GM21515 (cell line): ENCODE measurements around the gene BPIFB2.
"Not testable (repeated sequence)": the region's sequence is repeated elsewhere in the genome, so short reads cannot be mapped to it uniquely, and the experiment has no call there.

Experiments
- ATAC-seq: cut with Tn5 transposase; IDR thresholded peaks from one replicate; pipeline ENCODE4 v1.9.1; 2021; ENCODE audit not compliant: unreplicated experiment

Gene BPIFB2

GRCh38 chr20:33007376-33008335, at the start of gene BPIFB2:
Gene BPIFB2 (plus strand): TSS chr20:33007704. CDS start chr20:33008575, 871 bp downstream.
- no peak for ATAC-seq

DNA sequence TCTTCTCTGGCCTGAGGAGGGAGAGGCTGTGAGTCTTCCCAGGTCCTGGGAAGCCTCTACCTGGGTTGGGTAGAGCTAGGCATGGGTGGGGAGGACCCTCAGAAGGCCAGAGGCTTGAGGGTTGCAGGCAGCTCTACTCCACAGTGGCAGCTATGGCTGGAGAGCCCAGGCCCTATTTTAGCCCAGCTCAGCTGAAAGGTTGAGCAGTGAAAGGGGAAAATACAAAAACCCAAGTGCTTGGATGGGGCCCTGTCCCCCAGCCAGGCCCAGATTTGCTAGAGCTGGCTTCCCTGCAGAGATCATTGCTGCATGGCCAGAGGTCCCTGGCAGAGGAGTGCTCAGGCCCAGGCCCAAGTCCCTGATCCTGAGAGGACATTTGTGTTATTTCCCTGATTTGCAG, 48.9 kb upstream of the BPIFB2 start:
- ATAC-seq: no peak

GRCh38 chr20:32959351-32960221, 47.9 kb upstream of the BPIFB2 start:
- no peak for ATAC-seq

DNA sequence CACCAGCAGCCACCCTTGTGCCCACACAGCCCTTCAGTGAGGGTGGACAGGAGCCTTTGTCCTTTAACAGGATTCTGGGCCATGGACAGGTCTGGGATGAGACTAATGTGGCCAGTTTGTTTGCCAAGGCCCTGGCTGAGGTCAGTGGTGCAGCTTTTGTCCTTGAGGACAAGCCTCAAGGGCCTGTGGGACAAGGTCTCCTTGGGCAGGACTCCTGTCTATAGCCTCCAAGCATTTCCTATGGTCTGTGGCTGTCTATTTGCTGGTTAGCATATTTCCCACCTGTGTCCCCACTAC, 47.3 kb upstream of the BPIFB2 start:
- no peak for ATAC-seq

- no peak for ATAC-seq
These were observed 46.4 kb upstream of the BPIFB2 start for GRCh38 chr20:32960849-32961731.

DNA sequence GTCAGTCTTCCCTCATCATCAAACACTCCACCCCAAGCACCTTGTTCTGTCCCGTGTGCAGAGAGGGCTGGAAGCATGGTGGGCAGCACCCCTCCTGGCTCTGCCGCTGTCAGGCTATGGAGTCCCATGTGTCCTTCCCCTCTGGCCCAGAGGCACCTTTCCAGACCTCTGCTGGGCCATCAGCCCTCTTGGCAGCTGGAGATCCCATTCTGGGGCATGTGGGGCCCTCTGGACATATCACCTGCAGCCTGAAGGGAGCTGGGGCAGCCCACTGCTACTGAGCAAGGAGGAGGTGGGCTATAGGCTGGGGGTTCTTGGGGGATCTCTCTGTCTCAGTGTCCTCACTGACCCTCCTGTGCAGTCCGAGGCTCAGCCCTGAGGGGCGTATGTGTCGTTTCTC, 45.5 kb upstream of the BPIFB2 start:
- no peak for ATAC-seq

GRCh38 chr20:32962646-32963045, 44.9 kb upstream of the BPIFB2 start:
- not testable (repeated sequence) for ATAC-seq

- ATAC-seq: no peak
These were observed 44.3 kb upstream of the BPIFB2 start for GRCh38 chr20:32963176-32963575.

- no peak for ATAC-seq
These were observed 42.9 kb upstream of the BPIFB2 start for GRCh38 chr20:32964575-32964974.

DNA sequence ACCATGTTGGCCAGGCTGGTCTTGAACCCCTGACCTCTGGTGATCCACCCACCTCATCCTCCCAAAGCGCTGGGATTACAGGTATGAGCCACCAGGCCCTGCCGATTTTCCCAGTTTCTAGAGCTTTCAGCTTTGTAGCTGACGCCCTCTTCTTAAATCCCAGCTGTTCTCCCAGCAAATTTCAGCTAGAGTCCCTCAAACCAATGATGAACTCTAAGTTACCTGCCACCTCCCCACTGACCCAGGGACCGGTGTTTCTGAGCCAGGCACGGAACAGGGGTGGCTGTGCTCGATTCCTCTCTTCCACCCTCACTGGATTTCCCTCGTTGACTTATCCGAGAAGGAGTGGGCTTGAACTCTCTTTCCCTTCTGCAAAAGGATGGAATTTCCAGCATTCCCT, 42.4 kb upstream of the BPIFB2 start:
- no peak for ATAC-seq

DNA sequence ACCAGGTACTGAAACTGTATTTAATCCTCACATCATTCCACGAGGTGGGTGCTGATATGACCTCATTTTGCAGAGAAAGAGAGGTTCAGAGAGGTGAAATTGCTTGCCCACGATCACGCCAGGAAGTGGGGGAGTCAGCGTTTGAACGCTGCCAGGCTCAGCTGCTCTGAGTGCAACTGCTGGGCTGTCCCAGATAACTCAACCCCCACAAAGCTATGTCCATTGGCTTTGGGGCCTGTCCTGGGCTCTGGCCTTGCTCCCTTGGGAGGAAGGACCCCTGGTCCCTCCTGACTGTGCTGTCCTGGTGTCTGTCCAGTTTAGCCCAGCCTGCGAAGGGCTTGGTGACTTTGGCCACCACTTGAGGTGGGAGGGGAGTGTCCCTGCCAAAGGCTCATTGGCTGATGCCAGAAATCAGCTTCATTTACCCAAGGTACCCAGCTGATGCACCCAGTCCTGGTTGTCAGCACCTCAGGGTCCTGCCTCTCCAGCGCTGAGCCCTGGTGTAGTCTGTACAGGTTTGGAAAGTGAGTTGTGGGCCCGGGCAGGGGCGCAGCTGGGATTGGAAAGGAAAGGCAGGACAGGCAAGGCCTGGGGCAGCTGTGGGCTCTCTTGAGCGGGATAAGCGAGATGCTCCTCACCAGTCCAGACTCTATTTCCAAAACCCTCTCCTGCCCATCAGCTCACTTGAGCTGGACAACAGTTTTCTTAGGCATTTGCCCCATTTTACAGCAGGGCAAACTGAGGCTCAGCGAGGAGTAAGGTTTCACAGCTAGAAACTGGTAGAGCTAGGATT, 41.7 kb upstream of the BPIFB2 start:
- ATAC-seq: no peak

- ATAC-seq: no peak
These were observed 41.1 kb upstream of the BPIFB2 start for GRCh38 chr20:32966382-32966781.

DNA sequence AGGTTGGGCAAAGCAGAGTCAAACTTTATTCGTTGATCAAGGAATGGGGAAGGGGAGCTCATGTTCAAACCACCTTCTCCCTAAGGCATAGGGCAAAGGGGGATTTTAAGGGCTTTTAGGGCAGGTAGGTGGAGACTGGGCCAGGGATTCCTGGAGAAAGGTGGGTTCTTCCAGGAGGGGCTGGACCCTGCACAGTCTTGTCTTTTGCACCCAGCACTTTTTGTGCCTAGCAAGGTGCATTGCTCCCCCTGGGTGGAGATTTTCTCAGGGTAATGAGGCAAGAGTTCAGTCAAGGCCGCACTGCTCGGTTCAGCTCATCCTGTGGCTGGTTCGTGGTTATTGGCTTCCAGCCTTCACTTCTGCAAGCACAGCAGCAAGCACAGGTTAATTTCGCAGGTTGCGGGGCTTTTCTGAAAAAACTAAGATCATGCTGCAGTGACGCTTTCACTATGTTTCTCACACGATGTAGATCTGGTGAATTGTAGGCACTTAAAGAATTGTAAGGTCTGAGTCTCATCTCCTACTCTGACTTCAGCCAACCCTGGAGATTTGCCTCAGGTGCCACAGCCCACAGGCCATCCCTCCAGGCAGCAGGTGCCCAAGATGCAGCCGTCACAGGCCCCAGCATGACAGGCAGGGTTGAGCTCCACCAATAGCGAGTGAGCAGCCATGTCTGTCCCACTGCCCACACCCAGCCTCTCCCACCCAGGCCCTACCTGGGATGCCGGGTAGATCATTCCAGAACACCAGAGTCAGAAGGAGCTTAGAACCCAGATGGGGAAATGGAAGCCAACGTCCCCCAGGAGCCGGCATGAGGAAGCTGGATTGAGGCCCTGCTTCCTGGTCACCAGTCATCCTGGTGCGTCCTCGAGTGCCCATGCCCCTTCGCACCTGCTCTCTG, 40.4 kb upstream of the BPIFB2 start:
- ATAC-seq: no peak

DNA sequence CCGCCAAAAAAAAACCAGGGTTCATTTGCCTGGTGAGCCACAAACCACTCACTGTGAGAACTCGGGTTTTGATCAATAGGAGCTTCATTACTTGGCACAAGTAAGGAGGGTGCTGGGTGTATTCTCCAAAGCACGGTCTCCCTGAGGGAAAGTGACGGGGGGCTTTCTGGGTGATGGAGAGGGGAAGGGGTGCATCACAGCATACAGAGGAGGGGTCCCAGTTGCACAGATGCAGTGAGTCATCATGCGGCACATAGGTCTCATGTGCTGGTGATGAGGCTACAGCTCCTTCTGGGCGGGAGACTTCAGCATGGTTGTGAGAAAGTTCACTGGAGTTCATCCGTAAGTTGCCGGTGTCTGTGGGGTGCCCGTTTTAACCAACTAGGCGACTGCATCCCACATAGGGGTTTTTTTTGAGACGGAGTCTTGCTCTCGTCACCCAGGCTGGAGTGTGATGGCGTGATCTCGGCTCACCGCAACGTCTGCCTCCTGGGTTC, 39.5 kb upstream of the BPIFB2 start:
- no peak for ATAC-seq

- no peak for ATAC-seq
These were observed 38.8 kb upstream of the BPIFB2 start for GRCh38 chr20:32968478-32969241.

DNA sequence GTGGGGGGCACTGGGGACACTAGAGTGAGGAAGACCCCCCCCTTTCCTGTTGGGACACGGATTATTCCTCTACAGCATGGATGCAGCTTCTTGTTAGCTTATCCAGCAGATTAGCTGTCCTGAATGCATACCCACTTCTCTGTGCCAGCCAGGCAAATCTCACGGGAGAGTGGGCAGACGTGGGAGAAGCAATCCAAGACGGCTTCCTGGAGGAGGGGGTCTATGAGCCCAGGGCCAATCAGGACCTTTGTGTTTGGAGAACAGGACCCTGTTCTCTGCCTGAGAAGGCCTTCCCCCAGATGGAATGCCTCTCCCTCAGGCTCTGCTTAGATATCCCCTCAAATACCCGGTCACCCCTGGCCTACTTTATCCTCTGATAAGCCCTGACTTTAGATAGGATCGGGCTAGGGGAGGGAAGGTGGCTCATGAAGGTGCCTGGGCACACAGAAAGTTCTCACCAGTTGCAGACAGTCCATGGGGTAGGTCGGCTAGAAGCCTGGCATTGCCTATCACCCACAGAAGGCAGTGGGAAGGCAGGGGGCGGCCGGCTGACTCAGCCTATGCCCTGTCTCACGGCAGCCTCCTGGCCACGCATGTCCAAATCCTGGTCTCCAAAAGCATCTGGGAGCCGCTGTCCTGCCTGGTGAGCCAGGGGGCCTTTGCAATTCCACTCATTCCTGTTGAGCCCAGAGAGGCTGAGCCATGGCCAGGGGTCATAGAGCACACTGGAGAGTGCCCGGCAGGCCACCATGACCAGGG, 38.0 kb upstream of the BPIFB2 start:
- no peak for ATAC-seq

DNA sequence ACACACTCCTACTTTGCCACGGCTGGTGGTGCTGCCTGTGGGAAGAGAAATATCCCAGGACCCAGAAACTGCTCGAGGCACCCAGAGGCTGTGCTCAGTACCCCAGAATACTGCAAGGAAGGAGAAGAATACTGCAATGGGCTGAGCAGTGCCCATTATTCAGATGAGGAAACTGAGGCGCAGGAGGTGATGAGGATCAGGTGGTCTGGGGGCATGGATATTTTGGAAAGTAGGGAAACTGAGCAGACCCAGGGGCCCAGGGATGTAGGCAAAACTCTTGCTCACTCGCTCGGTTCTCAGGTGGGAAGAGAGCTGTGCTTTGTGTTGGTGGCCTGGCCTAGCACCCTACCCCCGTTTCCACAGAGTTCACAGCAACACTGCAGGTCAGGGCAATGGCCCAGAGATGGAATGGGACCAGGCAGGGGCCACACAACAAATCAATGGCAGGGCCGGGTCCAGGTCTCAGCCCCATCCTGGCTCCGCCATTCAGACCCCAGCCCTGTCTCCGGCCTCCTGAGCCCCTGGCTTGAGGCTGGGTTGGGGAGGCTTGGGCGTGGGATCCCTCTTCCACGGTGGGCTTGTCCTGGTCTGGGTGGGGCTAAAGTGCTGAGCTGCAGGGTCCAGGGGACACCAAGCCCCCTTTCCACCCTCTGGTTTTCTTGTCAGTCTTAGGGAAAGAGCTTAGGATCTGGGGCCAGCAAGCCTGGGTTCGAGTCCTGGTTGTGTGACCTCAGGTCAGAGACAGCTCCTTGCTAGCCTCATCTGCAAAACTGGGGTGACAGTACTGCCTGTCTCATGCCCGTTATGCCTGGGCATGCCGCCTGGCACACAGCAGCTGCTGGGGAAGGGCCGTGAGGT, 37.2 kb upstream of the BPIFB2 start:
- ATAC-seq: no peak
